NCI-H146 (cell line): ENCODE data around the gene PDE1C.
"Not testable (repeated sequence)": the region's sequence is repeated elsewhere in the genome, so short reads cannot be mapped to it uniquely, and the experiment has no call there.

ENCODE experiments used
- DNase-seq: peaks from one replicate; lab custom pipeline; 2025; lab: John Stamatoyannopoulos, UW

PDE1C gene

GRCh38 chr7:32070406-32071360, at the start of gene PDE1C:
PDE1C (minus strand) TSS chr7:32070407.
- DNase-seq: no peak

- no peak for DNase-seq
These were observed 49.6 kb upstream of the PDE1C start for GRCh38 chr7:32119790-32120196.

GRCh38 chr7:32117837-32118236, 47.6 kb upstream of the PDE1C start:
- no peak for DNase-seq

GRCh38 chr7:32116436-32116835, 46.2 kb upstream of the PDE1C start:
- DNase-seq: no peak

GRCh38 chr7:32115831-32116230, 45.6 kb upstream of the PDE1C start:
- no peak for DNase-seq

- DNase-seq: no peak
These were observed 38.4 kb upstream of the PDE1C start for GRCh38 chr7:32108651-32109050.

GRCh38 chr7:32104766-32105165, 34.6 kb upstream of the PDE1C start:
- DNase-seq: no peak

- no peak for DNase-seq
These were observed 33.2 kb upstream of the PDE1C start for GRCh38 chr7:32103361-32103760.

GRCh38 chr7:32102432-32102873, 32.2 kb upstream of the PDE1C start:
- no peak for DNase-seq

- DNase-seq: no peak
These were observed 30.2 kb upstream of the PDE1C start for GRCh38 chr7:32100407-32100907.

- no peak for DNase-seq
These were observed 24.3 kb upstream of the PDE1C start for GRCh38 chr7:32094516-32094915.

GRCh38 chr7:32093415-32094408, 23.5 kb upstream of the PDE1C start:
- no peak for DNase-seq

GRCh38 chr7:32092346-32092745, 22.1 kb upstream of the PDE1C start:
- no peak for DNase-seq

GRCh38 chr7:32091608-32092210, 21.5 kb upstream of the PDE1C start:
- no peak for DNase-seq

GRCh38 chr7:32089678-32090077, 19.5 kb upstream of the PDE1C start:
- no peak for DNase-seq

GRCh38 chr7:32089256-32089655, 19.0 kb upstream of the PDE1C start:
- DNase-seq: no peak

- DNase-seq: no peak
These were observed 18.3 kb upstream of the PDE1C start for GRCh38 chr7:32088451-32088881.

GRCh38 chr7:32079510-32079909, 9.3 kb upstream of the PDE1C start:
- DNase-seq: no peak

- DNase-seq: no peak
These were observed 8.6 kb upstream of the PDE1C start for GRCh38 chr7:32078824-32079223.

- no peak for DNase-seq
These were observed 7.6 kb upstream of the PDE1C start for GRCh38 chr7:32077806-32078205.

- DNase-seq: not testable (repeated sequence)
These were observed 6.6 kb upstream of the PDE1C start for GRCh38 chr7:32076802-32077201.

GRCh38 chr7:32075612-32076011, 5.4 kb upstream of the PDE1C start:
- DNase-seq: no peak
